Measurements from ENCODE around the gene PTH1R. TPM values are rescaled to one million over a fixed set of nuclear protein-coding genes. Genes with fewer than 3 reads are reported as not detected.

The PTH1R gene
- total RNA-seq, 4 donors from 2014 or later: 1.8 to 5.4 (median 2.5) TPM

DNA sequence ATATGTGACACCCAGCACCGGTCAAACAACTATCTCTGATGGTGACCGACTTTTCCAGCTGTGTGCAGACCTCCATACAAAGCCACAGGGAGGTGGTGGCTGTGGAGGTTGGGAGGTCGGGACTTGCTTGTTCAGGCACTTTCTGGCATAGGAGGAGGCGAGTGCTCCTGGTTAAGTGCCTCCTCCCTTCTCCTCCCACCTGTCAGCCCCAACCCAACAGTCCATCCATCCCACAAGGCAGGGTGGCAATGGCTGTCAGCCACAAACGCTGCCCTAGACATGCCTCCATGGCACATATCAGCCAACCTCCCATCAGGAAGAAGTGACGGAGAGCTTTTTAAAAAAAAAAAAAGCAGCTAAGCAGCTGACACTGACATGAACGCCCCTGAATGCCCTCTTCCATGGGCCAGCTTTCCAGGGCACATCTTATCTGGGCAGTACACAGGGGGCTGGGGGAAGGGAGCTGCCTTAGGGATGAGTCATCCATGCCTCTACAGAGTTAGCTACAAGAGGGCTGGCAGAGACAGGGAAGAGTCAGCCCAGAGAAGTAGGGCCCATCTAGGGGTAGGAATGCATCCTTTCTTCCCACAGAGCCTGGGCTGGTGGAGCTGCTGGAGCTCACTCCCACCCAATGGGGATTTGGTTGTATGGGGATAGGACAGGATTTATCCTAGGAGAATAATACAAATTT is 57.8 kb downstream of the PTH1R start:
- no peak for TF ChIP-seq POLR2A (IDR thresholded peaks at IDR 0.05)
- TF ChIP-seq, protein P1, sequence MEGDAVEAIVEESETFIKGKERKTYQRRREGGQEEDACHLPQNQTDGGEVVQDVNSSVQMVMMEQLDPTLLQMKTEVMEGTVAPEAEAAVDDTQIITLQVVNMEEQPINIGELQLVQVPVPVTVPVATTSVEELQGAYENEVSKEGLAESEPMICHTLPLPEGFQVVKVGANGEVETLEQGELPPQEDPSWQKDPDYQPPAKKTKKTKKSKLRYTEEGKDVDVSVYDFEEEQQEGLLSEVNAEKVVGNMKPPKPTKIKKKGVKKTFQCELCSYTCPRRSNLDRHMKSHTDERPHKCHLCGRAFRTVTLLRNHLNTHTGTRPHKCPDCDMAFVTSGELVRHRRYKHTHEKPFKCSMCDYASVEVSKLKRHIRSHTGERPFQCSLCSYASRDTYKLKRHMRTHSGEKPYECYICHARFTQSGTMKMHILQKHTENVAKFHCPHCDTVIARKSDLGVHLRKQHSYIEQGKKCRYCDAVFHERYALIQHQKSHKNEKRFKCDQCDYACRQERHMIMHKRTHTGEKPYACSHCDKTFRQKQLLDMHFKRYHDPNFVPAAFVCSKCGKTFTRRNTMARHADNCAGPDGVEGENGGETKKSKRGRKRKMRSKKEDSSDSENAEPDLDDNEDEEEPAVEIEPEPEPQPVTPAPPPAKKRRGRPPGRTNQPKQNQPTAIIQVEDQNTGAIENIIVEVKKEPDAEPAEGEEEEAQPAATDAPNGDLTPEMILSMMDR (IDR thresholded peaks at IDR 0.05): no peak
- intact Hi-C loops (cut with DNase I; ENCODE audit: low total_unique reads): no loop called here
- no peak overlapping the region for H3K4me3 ChIP-seq (ENCODE audit: low read depth, poor library complexity, severe bottlenecking)
- DNase-seq (ENCODE audit: low spot score in 2 of 2): peak in 1 of 2 donors; percentile 54
- 47 to 54% methylated on average over 7 of the region's 7 CpGs for WGBS, 2 donors

DNA sequence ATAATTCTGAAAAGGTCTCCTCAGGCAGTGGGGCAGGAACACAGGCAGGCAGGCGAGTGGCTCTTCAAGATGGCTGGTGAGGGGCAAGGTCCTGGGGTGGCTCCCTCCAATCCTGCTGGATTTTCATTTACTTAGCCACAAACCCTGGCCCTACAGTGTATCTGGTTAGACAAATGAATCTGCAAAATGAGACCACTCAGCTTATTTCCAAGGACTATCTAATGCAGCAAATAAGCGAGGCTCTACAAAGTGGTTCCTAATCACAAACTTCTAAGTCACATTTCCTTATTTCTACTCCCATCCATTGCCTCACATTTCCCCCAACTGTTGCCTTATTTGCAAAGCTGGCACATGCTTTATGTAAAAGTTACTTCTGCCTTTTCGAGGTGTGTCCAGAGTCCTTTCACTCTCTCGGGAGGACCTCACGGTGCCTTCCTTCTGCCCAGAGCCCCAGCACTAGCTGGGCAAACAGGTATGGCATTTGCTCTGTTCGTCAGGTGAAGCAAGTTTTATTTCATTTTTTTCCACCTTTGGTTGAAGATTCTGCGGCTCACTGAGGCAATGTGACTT is 58.6 kb downstream of the PTH1R start:
- no peak for TF ChIP-seq POLR2A (IDR thresholded peaks at IDR 0.05)
- TF ChIP-seq, protein P1 (IDR thresholded peaks at IDR 0.05): no peak
- no peak overlapping the region for H3K4me3 ChIP-seq (ENCODE audit: low read depth, poor library complexity, severe bottlenecking)
- DNase-seq (ENCODE audit: low spot score in 2 of 2): no peak
- intact Hi-C loops (cut with DNase I; ENCODE audit: low total_unique reads): no loop called here
- 85 to 86% methylated on average over 7 of the region's 7 CpGs for WGBS, 2 donors

DNA sequence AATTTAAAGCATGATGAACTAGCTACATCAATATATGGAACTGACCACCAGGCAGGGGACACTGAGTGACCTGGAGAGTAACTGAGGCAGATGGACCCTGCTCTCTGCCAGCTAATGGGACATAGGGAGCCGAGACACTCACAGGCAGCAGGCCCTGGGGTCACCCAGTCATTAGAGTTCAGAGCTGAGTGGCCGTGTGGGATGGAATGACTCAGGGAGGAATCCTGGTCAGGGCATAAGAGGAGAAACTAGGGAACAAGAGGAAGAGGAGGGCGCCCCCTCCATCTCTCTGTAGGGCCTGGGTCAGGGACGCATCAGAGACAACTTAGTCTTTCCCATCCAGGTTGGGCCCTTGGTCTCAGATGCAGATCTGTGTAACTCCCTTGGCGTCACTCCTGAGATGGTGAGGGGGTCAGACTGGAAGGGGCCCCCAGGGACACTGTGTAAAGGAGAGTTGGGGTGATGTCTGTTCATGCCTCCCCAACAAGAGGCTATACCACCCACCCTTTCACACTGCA is 59.3 kb downstream of the PTH1R start:
- TF ChIP-seq, protein P1 (IDR thresholded peaks at IDR 0.05): no peak
- no peak for TF ChIP-seq POLR2A (IDR thresholded peaks at IDR 0.05)
- WGBS, 2 donors: 82 to 86% methylated on average over 5 of the region's 5 CpGs
- H3K4me3 ChIP-seq (ENCODE audit: low read depth, poor library complexity, severe bottlenecking): no peak overlapping the region
- no peak for DNase-seq (ENCODE audit: low spot score in 2 of 2)
- intact Hi-C loops (cut with DNase I; ENCODE audit: low total_unique reads): no loop called here

DNA sequence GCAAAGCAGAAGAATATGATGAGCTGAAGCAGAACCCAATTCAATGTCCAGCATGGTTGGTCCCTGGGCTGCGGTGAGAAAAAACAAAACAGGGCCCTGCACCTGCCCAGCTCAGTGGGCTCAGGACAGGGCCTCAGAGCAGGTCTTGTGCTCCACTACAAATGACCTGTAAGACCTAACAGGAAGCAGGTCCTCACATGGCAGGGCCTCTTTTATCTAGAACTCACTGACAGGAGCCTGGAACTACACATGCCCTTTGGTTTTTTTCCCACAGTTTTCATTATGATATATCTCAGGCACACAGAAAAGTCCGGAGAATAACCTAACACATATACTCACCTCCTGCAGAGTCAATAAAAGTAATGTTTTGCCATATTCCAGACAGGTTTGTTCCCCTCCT is 60.6 kb downstream of the PTH1R start:
- no peak for TF ChIP-seq POLR2A (IDR thresholded peaks at IDR 0.05)
- no peak overlapping the region for H3K4me3 ChIP-seq (ENCODE audit: low read depth, poor library complexity, severe bottlenecking)
- WGBS, 2 donors: 95 to 100% methylated on average over 2 of the region's 2 CpGs
- no peak for DNase-seq (ENCODE audit: low spot score in 2 of 2)
- intact Hi-C loops (cut with DNase I; ENCODE audit: low total_unique reads): no loop called here

DNA sequence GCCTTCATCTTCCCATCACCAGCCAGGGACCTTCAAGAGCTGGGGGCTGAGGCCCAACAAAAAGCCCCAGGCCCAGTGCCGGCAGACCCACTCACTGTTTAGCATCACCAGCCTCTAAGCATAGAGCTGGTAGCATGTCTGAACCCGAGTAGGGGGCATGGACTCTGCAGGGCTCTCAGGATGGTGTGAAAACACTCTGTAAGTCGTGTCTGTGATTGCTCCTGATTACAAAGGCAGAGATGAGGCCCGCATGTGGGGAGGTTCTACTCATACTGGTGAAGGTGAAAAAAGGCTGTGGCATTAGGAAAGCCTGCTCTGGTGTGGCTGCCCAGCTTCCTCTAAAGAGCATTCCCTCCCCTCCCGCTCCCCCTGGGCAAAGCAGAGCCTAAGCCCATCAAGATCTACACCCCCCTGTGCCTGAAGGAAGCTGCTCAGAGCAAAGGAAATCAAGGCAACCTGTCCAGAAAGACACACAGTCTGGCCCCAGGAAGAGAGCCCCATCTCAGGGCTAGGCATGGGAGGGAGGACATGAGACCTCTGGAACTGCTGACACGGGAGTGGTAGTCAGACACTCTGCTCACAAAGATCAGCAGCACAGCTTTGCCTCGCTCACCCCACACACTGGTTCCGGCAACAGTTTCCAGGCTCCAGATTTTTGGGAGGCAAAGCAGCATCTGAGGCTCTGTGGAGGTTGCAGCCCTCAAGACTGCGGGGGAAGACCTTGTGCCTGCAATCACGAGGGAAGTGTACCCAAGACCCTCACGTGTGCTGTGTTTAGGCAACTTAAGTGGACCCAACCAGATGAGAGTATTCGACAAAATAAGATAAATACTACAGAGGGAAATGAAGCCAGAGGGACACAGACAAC is 62.3 kb downstream of the PTH1R start:
- intact Hi-C loops (cut with DNase I; ENCODE audit: low total_unique reads): no loop called here
- TF ChIP-seq, protein P1 (IDR thresholded peaks at IDR 0.05): no peak
- no peak for TF ChIP-seq POLR2A (IDR thresholded peaks at IDR 0.05)
- DNase-seq (ENCODE audit: low spot score in 2 of 2): no peak
- no peak overlapping the region for H3K4me3 ChIP-seq (ENCODE audit: low read depth, poor library complexity, severe bottlenecking)
- WGBS, 2 donors: 73 to 84% methylated on average over 12 of the region's 12 CpGs

DNA sequence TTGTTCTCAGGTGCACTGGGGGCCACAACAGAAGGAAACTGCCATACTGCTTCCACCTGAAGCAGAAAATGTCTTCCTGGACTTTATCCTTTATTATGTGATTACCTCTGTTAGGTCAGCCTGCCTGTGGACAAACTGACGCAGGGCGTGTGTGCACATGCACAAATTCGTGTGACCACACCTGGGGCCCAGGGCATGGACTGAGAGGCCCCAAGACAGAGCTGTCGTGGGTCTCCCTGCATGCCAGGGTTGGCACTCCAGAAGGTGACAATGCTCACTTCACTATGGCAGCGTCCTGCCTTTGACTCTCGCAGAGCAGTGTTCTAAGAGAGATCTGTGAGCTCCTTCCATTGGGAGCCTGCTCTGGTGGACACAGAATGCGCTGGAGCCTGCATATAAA is 64.6 kb downstream of the PTH1R start:
- H3K4me3 ChIP-seq (ENCODE audit: low read depth, poor library complexity, severe bottlenecking): no peak overlapping the region
- intact Hi-C loops (cut with DNase I; ENCODE audit: low total_unique reads): no loop called here
- 87 to 88% methylated on average over 7 of the region's 7 CpGs for WGBS, 2 donors
- DNase-seq (ENCODE audit: low spot score in 2 of 2): no peak
- no peak for TF ChIP-seq POLR2A (IDR thresholded peaks at IDR 0.05)
- TF ChIP-seq, protein P1 (IDR thresholded peaks at IDR 0.05): no peak
